HG02970 (cell line): ENCODE measurements around the gene ZSCAN20.

Source experiments
- ATAC-seq: cut with Tn5 transposase; IDR thresholded peaks from one replicate; pipeline ENCODE4 v1.9.1; 2021; ENCODE audit warnings: mild to moderate bottlenecking, moderate library complexity, moderate number of reproducible peaks; ENCODE audit not compliant: unreplicated experiment, low FRiP score

ZSCAN20 gene

DNA sequence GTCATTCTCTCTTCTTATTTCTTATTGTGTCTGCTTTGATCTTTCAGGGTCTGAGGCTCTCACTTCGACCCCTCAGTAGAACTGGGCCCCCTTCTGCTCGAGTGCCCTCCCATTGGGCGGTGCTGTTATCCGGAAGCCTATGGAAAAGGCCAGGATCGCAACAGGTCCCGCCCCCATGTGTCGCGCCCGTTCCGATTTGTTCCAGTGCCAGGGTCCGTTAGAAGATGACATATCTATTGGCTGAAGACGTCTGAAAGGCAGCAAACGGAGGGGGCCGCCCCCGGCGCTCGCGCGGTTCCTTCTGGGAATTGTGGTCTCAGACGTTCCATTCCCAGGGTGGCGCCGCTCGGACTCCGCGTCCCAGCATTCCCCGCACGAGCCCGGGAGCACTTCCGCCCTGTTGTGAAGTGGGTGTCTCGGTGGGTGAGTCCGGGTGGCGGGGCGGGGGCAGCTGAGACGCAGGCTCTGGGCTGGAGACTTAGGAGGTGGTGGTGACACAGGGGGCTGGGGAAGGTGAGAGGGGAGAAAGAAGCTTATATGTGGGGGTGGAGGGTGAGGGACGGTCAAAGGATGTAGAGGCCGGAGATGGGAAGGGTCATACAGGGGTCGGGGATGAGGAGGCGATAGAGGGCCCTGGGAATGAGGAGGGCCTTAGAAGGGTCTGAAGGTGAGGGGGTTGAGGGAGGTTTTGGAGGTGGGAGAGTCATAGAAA is at the start of gene ZSCAN20:
TSS of gene ZSCAN20 (plus strand) at position 377 of the 712 bp plus-strand sequence. CDS start 6,644 bp downstream, outside the sequence.
- peak; percentile 95 for ATAC-seq

DNA sequence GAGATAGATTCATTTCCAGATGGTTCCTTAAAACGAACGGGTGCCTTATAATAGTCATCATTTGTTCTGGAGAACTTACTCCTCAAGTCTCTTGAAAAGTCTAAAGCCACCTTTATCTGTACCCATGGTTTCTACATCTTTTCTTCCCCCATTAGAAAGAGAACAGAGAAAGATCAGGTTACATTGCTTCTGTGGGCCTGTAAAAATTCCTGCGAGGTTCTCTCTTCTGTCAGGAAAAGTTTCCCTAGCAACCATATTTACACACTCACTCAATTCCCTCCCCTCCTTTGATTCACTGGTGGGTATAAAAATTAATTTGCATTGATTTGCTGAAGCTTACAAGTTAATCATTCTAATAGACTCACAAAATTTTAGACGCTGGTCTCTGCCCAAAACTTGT is 48.2 kb upstream of the ZSCAN20 start:
- ATAC-seq = no peak

DNA sequence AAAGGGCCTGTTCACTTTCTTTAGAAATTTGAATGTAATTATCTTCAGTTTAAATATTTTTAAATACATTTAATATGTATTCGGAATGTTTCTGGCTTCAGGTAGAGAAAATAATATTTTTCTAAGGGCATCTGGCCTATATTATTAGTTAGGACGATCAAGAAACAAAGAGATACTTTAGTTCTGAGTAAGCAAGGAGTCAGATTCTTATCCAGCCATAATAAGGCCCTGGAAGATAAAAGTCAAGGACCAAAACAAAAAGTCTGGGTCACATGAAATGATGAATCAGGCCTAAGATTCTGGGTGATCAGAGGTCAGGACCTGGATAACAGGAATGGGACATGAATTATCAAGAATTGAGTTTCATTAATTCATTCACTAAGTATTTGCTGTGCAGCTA is 47.8 kb upstream of the ZSCAN20 start:
- no peak for ATAC-seq

DNA sequence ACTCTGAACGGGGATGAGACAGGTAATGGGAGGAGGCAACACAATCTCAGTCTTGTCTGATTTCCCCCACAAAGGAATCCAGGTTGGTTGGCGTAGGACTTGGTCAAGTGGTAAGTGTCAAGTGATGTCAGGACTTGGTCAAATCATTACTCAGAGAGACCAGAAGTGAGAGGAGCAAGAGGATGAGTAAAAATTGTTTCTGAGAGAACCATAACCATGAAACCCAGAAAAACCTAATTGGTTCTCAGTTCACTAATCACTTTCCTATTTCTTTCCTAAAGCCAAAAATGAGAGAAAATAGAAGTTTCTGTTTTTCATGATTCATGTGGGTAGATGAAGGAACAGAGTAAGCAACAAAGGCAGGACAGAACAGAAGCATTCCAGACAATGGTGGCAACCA is 46.5 kb upstream of the ZSCAN20 start:
- ATAC-seq = no peak

DNA sequence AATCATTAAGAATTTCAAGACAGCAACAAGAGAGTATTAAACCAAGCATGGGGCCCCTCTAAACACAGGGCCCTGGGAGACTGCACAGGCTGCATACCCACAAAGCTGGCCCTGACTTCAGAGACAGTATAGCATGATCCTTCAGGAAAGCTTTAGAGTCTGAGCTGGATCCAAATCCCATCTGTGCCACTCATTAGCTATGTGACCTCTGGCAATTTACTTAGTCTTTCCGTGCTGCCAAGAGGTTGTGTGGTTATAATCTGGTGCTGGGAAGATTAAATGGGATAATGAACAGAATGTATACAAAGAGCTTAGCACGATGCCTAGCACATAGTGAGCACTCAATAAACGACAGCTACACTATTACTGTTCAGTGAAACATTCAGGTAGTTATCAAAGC is 45.5 kb upstream of the ZSCAN20 start:
- ATAC-seq = no peak

DNA sequence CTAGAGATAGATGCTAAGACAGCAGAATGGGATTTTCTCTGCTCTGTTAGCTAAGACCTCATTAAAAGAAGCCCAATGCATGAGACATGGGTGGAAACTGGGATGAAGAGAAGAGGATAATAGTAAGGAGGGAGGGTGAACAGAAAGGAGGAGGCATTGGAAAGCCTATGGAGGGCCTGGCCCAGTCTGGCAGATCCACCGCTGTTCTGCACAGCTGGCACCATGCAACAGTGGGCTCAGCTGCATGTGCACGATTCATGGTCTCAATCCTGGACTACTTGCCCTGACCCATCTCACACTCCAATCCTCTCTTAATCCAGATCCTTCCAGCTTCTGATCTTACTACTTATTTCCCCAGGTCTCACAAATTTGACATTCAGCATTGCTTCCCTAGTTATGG is 43.8 kb upstream of the ZSCAN20 start:
- no peak for ATAC-seq

DNA sequence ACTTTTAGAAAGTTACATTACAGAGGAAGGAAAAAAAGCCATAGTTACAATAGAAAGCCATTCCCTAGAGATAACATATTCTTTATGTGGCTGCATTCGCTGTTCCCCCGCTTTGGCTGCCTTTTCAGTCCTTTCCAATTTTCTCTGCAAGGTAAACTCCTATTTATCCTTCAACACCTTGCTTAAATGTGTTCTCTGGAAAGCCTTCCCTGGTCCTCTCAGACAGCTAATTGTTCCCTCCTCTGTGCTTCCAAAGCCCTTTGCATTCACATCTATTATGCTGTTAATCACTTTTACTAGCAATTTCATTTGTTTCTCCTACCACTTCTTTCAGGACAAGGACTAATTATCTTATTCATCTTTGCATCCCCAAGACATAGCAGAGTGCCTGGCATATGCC is 43.1 kb upstream of the ZSCAN20 start:
- ATAC-seq = no peak

DNA sequence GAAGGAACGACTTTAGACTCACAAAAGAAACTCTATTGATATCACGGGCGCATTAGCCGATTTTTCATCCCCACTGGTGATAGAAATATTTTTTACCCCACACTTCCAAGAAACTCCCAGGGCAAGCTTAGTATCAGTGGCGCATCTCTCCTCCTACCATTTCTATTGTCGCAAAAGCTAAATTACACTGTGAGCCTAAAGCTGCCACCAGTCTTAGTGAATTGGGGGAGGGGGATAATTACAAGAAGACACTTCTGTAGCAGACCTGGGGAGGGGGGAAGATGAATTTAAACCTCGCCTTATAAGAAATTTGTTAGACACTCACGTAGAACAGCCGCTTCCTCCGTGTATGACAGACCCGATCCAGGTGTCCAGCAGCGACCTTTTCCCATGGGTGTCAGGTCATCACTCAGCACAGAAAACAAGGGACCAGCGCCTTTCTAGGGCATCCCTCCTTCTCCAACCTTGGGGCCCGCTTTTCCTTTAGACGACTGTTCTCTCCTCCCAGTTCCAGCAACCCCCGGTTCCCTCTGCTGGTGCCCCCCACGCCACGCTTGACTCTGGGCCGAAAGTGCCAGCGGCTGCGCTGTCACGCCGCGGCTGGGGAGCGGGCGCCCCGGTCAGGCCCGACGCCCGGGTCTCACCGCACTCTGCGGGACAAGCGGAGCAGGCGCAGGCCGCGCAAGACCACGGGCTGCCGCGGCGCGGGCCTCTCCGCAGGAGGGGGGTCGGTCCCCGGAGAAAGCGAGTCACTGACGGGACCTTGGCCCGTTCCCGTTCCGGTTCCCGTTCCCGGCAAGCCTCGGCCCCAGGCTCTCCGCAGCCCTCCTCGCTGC is 42.4 kb upstream of the ZSCAN20 start:
- no peak for ATAC-seq

DNA sequence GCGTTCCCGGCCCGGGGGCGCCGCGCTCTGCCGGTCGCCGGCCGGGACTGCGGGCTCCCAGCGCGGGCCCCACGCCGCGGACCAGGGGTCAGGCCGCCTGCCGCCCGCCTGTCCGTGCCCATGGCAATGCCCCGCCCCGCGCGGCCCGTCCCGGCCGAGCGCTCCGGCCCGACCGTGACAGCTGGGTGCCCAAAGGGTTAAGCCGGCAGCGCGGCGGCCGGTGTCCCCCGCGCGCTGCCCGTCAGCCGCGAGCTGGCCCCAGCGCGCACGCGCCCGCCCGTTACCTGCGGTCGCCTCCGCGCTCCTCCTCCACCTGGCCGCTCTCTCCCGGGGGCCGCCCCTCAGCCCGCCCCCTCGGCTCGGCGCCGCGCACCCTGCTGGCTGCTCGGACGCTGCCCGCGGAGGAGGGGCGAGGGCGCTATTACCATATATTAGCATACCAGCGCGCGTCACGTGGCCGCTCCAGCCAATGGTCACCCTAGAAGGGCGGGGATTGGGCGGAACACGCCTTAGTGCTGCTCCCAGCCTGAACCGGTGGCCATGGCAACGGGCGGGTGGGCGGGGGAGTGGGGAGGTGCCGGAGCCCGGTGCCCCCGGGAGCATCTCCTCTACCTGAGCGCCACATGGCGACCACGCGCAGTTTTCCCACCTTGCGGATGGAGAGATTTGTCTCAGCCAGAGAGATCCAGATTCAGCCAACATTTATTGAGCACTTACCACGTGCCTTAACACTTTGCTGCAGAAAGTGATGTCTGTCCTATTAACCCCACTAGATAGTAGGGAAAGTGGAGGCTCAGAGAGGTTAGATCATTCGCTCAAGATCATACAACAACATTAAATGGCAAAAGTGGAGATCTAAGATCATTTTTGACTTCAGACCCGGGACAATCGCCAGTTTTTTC is 41.5 kb upstream of the ZSCAN20 start, which contains the start of gene PHC2:
TSS of gene PHC2 (minus strand) at position 404 of the 902 bp plus-strand sequence. CDS start 55,556 bp downstream, outside the sequence.
- peak; percentile 92 for ATAC-seq

DNA sequence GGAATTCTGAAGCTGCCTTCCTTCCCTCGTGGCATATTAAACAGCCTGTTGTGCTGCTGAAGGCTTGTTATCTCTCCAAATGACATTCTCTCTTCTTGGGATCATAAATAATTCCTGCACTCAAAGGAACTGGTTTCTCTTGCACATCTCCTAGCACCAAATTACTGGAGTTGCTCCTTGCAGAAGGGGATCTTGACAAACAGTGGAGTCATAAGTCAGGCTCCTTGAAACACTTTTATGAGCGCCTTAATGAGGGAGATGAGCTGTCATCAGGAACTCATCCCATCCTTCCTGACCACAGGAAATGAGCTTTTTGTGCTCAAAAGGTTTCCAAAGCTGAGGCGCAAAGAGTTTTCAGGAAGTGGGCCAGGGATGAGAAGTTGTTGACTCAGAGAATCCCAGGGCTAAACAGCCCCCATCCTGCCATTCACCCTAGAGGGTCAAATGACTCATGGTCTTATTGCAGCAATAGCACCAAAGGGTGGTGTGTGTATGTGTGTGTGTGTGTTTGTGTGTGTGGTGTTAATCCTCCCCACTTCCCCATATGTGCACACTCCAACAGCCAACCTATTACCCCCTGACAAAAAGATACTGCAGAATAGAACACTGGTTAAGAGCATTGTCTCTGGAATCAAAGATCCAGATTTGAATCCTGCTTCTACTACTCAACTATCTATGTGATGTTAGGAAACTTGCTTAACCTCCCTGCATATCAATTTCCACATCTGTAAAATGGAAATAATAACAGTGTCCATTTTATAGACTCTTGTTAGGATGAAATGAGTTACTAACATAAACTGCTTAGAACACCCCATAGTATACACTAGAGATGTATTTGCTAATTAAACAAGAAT is 38.7 kb upstream of the ZSCAN20 start:
- no peak for ATAC-seq

DNA sequence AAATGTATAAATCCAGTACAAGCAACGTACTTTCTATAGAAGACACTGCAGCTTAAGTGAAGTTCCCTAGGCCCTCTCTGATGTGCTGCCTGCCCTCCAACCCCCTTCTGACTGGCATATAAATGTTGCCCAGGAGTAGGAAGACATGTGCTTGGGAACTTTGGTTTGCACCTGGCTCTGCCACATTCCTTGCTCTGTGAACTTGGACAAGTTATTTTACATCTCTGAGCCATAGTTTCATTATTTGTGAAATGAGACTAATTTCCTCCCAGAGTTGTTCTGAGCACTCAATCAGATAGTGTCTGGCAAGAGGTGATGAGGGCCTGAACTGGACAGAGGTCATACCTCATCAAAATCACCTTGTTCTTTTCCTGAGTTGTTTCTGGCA is 38.1 kb upstream of the ZSCAN20 start:
- ATAC-seq = no peak

DNA sequence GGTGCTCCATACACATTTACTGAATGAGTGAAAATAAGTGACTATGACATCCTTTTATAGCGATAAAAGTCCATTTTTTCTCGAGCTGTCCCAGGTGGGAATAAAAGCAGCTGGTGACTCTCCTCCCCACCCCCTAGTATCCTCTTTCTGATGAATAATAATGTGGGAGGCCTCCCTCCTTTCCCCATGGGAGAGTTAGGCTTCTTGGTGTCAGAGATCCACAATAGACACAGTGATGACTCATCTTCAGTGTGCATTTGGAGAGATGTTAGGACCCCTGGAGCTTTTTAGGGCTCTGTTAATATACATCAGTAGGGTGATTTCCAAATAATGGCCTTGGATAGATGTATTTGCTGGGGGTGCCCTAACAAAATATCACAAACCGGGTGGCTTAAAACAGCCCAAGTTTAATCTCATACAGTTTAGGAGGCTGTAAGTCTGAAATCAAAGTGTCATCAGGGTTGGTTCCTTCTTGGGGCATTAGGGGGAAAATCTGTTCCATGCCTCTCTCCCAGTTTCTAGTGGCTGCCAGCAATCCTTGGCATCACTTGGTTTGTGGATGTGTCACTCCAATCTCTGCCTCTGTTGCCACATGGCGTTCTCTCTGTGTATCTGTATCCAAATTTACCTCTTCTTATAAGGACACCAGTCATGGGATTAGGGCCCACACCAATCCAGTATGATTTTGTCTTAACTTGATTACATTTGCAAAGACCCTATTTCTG is 37.2 kb upstream of the ZSCAN20 start:
- ATAC-seq = no peak

DNA sequence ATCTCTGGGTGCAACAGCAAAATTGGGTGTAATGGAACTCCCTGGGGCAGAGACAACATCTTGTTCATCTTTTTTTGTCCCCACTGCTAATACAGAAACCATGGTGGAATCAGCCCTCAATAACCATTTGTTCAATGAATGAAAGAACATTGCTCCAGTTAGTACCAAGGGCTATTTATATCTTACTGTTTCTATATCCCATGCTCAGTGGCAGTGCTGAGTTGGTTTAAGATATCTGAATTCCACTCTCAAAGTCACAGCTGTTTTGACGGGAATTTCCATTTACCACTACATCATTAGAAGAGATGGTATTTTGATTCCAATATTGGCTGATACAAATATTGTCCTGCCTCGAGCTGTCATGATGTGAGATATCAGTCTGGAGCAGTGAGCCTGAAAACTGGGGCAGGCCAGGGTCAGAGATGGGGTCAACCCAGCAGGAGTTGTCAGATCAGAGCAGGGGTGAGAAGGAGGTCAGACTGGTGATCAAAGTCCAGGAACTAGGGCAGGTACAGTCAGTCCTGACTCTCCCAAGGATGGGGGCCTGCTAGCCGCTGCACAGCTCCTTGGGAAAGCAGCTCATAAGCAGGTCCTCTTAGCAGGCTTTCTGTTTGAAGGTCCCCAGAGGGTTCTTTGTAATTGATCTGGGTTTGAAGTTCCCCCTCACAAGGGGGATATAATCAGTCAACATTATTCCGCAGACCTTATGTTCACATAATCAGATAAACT is 35.7 kb upstream of the ZSCAN20 start:
- ATAC-seq = no peak

DNA sequence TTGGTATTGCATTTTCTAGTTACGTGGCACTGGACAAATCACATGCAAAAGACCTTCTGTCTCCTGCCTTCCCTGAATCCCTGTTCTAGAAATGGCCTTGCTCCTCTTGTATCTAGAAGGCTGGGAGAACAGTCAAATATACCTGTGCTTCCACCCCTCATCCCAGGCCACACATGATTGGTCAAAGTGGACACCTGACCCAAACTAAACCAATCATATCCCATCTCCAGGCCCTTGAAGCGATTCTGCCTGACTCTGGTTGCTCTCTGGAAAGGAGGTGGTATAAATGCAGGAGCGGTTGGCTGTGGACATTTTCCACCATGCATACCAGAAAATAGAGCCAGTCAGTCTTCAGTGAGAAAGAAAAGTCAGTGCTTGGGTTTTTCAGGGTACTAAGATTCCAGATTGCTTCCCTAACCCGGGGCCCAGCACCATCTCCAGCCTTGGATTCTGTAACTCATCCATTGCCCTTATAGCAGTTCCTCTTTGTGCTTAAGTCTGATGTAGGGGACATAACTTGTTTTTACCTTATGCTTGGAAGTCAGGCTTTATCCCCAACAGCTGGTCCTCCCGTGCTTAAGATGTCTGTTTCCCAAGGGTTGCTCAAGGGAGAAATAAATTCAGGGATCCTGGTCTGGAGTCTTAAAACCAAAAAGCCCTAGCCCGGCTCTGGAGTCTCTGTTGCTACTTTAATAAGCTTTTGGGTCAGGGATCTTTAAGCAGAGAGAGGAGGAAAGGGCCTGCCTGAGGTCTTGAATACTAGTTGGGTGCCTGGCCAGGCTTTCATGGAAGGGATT is 33.9 kb upstream of the ZSCAN20 start:
- no peak for ATAC-seq

DNA sequence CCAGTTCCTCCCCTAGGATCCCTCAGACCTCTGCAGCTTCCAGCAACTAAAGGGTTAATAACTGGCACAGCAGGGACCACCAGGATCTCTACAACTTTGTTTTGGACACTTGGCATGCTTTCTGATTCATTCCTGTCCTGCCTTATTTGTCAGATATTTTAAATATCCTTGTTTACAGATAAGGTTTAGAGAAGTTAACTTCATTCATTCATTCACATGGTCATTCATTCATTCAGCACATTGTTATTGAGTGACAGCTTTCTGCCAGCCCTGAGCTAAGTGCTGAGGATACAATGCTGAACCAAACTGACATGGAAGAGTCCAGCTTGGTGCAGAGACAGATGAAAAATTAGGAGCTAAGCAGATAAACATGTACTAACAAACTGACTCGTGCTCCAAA is 32.8 kb upstream of the ZSCAN20 start:
- no peak for ATAC-seq

DNA sequence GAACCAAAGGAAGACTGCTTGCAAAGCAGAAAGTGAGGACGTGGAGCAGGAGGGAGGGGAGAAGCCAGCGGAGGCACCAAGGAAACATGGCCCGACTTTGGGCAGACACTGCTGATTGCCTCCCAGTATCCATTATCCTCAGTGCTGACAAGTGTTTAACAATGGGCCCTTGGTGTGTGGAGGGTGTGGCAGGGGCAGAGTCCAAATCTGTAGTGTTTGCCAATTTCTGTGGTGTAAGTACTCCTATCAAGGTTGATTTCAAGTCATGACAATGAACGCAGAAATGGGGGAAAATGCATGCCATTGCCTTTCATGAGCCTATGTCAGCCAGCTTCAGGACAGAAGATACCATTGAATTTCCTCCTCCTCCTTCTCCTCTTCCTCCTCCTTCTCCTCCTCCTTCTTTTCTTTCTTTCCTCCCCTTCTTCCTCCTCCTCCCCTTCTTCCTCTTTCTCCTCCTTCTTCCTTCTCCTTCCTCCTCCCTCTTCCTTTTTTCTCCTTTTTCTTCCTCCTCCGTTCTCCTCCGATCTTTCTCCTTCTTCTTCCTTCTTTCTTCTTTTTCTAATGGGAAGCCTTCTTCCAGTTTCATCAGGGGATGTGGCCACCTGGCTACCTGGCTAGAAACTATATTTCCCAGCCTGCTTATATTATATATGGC is 31.2 kb upstream of the ZSCAN20 start:
- ATAC-seq = no peak

DNA sequence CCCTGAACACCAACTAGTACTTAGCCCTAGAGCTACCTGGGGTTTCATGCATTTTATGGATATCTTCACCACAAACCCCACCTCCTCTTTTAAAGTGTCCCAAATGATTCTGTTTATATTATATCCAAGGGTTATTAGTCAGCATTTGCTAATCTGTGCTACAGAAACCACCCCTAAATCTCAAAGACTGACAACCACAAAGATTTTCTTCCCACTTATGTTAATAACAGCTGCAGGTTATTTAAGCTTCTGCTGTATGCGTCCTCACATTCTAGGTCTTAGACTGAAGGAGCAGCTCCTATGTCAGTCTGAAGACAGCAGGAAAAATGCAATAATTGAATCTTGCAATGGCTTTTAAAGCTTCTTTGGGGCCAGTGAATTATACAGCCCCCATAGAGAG is 30.3 kb upstream of the ZSCAN20 start:
- no peak for ATAC-seq
